SW480 (cell line): ENCODE measurements around the gene SEMA5A.

ENCODE experiments used
- DNase-seq: peaks from one replicate; pipeline ENCODE4 v3.0.0-alpha.2; 2016; ENCODE audit warnings: low spot score

Gene SEMA5A

DNA sequence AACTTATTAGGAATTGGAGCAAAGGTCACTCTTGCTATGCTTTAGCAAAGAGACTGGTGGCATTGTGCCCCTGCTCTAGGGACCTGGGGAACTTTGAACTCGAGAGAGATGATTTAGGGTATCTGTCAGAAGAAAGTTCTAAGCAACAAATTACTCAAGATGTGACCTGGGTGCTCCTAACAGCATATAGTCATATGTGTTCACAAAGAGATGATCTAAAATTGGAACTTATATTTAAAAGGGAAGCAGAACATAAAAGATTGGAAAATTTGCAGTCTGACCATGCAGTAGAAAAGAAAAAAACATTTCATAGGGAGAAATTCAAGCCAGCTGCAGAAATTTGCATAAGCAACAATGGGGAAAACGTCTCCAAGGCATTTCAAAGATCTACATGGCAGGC lies 68.3 kb downstream of the SEMA5A start:
- no peak for DNase-seq

DNA sequence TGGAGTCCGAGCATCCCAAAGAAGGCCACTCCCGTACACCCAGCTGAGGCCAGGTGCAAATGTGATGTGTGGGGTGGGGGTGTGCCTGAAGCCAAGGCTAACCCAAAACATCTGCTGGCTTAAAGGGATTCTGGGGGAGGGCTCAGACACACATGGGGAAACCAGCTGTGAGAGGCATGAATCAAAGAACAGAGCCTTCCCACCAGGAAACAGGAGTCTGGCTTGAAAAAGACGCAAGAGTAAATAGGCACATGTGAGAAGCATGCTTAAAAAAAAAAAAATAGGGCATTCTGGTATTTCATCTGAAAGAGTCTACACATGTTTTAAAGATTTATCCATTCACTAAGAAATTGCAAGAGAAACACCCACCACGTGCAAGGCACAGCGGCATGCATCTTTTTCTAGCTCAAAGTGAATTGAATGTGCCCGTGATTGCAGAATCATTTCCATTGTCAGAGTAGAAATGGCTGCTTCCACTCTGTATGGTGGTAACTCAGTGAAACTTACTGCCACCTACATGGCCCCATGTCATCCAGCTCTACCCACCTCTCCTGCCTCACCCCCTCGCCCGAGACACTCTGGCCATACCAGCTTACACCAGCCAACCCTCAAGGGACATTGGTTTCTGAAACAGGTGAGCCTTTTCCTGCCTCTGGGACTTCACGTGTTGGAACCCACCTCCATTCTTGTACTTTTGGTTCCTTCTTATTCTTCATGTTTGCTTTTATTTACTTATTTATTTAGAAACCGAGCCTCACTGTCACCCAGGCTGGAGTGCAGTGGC lies 71.5 kb downstream of the SEMA5A start:
- no peak for DNase-seq

DNA sequence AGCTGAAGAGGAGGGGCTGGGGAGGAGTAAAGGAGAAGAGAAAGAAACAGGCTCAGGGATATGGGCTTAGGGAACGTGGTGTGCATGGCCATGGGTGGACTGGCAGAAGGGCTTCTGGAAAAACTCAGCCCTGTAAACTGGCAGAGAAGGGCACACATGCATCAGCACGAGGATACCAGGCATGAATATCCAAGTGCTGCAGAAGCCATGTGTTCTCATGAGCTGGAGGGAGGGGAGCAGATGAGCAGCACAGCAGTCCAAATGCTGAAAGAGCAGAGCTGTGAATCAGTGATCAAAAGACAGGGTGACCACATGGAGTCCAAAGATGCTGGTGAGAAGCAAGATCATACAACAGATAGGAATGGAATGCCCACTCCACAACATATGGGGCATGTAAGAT lies 72.3 kb downstream of the SEMA5A start:
- no peak for DNase-seq

DNA sequence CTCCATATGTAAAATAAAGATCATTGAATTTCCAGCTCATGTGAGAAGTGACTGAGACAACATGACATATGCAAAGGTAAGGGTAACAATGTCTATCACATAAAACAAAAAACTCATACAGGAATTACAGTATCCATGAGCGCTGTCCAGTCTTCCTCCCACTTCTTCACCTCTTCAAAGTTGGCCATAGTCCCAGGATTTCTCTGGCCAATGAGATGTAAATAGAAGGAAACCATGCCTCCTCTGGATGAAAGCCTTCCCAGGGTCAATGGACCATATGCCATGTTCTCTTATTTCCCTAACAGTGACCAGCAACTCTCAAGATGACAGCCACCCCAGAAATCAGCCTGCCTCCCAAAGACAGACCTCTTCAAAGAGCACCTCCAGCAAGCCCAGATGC lies 75.5 kb downstream of the SEMA5A start:
- DNase-seq: no peak

DNA sequence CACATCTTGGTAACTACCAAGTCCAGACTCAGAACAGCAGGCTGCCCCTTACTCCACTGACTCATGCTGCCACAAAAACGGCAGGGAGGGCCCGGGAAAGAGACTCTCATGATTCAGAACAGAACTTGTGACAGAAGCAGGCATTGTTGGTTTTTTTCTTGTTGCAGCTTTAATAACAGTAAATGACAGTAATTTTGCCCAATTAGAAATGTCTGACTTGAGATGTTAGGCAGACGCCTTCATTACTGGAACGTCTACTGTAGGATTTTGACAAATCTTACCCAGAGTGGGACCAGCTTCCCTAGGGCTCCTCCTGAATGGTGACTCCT lies 77.9 kb downstream of the SEMA5A start:
- DNase-seq: peak; percentile 22

DNA sequence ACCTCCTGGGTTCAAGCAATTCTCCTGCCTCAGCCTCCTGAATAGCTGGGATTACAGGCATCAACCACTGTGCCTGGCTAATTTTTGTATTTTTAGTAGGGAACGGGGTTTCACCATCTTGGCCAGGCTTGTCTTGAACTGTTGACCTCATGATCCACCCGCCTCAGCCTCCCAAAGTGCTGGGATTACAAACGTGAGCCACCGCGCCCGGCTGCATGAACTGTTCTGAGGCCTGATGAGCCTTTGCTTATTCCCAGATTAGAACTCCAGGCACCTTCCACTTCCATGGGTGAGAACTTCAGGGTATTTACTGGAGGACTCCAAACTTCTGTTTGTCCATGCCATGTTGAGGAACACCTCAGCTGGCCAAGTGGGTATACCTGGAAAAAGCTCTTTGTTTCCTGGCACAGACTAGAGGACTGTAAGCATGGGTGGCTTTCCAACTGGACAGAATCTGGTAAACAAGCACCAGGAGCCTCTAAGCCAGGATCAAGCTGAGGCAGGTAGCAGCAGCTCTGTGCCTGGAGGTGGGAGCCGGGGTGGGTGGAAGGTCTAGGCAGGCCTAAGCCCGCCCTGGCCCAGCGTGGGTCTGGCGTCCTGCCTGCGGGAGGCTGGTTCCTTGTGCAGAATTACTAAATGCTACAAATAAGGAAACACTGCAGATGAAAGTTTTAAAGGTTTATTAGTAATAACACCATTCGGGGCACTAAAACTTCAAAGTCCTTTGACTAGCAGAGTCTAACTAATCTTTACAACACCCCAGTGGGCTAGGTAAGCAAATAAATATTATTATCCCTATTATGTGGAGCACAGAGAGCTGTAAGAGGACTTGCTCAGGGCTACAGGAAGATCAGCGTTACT lies 78.4 kb downstream of the SEMA5A start:
- no peak for DNase-seq

DNA sequence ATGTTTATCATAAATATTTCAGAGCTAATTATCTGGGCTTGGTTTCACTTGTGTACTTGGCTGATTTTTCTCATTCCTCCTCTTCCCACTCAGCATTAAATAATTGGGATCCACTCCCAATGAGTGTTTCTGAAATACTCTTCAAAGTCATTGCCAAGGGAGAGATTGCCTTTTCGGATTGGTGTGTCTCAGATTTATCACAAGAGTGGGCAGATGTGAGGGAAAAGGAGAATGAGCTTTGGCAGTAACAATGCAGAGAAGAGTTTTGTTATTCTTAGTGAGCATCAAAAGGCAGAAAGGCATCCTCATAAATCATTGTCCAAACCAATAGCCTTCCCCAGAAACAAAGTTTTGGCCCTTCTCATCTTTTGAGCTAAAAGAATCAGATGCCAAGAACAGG lies 79.2 kb downstream of the SEMA5A start:
- DNase-seq: no peak

DNA sequence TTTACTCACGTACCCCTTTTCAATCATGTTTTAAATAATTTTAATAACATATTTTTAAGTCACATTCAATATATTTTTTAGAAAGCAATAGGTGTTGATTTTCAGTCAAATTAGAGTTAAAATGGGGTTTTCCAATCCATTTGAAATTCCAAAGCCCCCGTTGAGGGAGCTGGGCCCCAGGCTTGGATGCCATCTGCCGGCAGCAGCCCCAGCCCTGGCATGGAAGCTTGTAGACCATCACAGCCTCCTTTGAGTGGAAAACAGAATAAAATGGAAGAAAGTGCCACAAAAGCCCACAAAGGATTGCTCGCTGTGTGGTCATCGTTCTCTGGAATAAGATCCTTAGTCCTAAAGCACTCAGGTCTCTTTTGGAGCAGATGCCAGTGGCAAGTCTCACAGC lies 81.4 kb downstream of the SEMA5A start:
- no peak for DNase-seq

DNA sequence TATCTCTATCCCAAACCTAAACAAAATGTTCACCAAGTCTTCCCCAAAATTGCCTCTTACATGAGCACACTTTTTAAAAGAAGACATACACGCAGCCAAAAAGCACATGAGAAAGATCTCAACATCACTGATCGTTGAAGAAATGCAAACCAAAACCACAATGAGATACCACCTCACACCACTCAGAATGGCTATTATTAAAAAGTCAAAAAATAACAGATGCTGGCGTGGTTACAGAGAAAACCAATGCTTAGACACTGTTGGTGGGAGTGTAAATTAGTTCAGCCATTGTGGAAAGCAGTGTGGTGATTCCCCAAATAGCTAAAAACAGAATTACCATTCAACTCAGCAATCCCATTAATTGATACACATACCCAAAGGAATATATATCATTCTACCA lies 83.8 kb downstream of the SEMA5A start:
- no peak for DNase-seq

DNA sequence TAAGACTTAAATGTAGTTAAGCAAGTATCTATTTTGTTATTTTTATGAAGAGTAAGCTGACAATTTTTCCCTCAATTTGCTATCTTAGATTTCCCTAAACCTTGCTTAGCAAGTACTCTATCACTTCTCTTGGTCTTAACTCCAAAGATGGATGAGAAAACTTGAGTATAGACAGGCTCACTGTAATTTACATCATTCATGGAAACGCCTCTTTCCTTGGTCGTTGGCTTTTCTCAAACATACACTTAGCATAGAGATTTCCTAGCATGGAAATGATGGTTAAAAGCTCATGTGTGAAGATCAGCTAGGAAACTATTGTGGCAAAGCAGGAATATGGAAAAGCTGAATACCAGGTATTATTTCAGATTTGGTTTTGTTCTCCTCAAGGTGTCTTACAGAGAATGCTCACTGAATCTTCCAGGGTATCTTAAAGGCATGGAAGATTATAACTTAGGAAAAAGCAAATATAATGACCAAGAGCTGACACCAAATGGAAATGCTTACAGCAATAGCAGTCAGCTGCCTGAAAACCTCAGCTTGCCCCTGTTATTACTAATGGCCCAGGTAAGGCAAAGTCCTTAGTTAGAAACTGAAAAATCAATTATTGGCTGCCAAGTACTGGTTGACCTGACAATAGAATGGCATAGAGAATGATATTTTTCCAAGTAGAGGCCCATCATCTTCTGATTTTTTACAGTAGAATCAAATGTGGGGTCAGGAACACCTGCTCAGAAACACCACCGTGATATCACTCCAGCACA lies 84.8 kb downstream of the SEMA5A start:
- DNase-seq: no peak

DNA sequence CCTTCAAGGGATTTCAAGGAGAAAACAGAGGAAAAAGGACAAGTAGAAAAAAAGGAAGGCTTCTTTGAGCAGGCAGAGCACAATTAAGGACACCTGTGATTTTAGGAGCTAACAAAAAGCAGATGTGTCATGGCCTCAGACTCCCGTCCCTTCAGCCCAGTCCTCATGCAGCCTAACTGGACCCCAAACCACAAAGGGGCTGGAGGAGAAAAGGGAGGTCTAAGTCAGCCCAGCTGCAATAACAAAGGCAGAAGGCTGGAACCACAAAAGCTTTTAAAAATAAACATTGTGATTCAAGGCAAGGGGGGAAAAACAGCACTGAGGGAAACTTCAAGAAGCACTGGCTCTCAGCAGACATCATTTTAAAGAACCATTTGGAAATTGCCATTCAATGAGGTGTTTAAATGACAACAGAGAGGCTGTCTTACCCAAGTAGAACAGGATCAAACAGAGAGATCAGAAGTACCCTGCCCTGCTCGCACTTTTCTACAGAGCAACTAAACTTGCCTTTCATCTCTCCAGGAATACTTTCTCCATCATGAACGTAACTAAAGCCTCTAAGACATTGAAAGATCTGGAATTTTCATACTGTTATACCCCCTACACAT lies 89.3 kb downstream of the SEMA5A start:
- DNase-seq: no peak

DNA sequence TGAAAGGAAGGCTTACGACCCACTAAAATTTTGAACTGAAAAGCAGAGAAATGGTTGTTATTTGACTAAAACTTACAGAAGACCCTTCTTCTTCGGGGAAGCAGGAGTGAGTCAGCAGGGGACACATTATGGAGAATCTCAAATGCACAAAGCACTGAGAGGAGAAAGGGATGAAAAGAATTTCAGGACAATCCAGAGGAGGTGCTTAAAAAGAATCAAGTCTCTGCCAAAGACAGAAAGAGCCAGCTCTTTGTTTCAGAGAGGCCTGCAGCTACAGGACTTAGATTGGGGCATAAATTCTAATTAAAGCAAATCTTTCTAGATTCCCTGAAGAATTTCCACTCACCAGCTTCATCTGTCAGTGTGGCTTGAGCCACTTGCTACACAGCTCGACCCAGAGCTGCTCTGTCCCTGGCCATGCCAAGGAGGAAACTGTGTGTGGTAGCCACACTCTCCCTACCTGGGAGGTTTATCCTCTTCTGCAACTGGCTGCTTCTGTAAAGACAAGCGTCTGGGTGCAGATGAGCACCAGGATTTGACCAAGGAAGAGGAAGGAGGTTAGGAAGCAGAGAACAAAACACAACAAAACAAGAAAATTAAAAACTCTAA lies 89.9 kb downstream of the SEMA5A start:
- no peak for DNase-seq

DNA sequence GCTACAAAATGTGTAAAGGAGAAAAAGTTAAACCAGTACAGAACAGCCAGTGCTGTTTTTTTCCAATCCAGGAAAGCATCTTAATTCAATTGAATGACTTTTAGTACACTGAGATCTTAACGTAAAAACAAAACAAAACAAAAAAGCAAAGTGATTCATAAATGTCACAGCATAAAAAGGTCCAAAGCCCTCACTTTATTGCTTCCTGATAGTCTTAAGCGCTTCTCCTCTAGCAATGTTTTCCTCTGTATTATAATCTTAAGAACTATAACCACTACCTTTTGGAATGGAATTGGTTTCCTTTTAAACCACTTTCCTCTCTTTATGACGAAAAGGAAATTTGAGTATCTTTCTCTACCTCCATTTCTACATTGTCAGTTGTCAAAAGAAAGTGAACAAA lies 91.4 kb downstream of the SEMA5A start:
- DNase-seq: no peak

DNA sequence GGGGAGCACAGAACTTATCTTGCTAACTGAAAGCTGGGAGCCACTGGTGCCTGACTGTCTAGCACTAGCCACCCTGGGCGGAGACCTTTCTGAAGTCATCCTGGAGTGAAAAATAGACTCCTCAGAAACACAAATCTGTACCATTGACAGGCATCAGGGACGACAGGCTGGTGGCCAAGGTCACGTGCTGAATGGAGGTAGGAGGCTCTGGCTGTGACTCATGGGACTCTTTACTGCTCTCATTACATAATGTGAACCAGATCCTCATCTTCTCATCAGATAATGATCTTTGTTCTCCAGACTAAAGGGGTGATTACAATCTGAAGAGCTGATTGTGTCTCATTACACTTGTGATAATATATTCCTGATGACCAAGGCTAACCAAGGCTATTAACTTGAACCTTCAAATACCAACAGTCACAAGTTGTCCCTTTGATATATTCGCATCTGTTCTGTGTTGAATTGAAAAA lies 91.8 kb downstream of the SEMA5A start:
- no peak for DNase-seq

DNA sequence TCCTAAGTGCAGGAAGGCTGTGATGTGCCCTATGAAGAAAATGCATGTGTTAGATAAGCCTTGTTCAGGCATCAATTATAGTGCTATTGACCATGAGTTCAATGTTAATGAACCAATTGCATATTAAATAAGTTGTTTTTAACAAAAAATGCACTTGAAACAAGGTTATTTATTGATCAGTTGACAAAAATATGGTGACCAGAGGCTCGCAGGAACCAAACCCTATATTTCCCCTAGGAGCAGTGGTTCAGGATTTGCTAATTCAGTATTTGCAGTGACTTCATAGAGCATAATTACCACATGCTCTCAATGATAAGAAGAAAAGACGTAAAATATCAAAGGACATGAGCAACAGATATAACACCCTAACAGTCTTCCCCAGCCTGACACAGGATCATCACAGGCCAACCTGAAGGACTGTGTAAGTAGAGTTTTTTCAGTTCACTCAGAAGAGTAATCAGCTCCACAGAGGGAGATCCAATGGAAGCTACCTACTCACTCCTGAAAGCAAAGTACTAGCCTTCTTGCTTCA lies 92.3 kb downstream of the SEMA5A start:
- no peak for DNase-seq

DNA sequence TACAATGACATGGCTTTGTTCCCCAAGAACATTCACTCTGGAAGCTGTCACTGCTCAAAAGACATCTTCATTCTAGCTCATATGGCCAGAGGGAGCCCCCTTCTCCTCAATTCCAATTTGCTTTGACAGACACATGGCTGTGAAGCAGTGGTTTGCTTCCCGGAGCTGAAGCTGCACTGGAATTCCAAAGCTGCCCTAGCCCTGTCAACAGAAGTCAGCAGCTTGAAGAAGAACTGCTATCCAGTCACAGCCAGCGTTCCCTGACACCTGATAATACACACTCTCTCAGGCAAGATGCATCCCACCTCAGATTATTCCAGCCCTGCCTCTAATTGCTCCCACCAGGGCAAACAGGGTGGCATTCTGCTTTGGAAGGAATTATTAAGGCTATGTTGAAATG lies 93.7 kb downstream of the SEMA5A start:
- DNase-seq: no peak

DNA sequence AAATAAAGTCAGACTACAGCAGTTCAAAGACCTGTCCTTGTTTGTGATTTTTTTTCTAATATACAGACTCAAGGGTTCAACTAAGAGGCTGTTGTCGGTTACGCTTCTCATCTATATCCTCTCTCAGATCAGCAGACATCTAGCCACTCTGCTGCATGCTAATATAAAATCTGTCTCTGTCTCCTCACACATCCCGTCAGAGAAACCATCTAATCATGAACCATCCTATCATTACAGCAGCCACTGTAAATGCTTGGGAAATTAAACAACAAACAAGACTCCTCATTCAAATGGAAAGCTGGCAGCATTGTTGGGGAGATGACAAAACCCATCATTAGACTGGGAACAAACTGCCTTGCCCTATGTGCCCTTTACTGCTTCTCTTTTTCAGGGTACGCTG lies 94.8 kb downstream of the SEMA5A start:
- DNase-seq: no peak

DNA sequence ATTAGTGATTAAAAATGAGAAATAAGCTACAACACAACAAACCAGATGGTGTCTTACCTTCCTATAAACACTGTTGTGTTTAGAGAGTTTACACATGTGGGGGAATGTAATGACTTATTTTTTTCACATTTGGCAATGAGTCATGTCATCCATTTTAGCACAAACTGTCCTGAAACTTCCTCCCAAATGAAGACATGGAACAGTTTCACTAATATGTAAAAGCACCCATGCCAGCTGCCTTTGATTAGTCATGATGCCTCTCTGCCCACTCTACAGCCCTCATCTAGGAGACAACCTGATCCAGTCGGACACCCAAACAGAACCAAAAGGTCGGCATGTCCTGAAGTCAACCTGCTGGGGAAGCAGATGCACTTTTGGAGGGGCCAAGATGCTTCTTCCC lies 98.2 kb downstream of the SEMA5A start:
- no peak for DNase-seq

DNA sequence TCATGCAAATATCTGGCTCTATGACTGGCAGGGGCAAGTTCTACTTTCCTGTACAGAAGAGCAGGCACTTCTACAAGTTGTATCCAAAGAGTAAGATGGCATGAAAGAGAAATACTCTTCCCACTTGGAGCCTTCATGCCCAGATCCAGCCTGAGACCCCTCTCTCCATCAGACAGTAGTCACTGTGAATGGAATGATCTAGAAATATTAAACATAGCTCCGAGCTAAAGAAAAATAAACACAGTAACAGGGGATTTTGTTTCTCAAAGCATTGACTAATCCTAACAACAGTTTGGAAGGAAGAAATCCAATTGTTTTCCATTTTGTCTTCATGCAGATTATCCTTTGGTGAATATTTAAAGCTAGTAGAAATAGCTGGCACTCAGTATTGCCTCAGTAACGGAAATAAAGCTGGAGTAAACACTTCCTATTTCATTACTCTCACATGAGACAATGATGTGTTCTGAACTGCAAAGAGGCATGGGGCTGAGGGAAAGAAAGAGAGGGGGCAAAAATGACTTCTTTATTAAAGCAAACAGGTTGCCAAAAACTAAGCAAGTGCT lies 100.0 kb downstream of the SEMA5A start:
- no peak for DNase-seq

DNA sequence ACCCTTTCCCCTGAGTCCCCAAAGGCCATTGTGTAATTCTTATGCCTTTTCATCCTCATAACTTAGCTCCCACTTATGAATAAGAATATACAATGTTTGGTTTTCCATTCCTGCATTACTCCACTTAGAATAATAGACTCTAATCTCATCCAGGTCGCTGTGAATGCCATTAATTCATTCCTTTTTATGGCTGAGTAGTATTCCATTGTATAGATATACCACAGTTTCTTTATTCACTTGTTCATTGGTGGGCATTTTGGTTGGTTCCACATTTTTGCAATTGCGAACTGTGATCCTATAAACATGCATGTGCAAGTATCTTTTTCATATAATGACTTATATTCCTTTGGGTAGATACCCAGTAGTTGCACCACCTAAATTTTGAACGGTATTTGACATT lies 101.5 kb downstream of the SEMA5A start:
- no peak for DNase-seq

DNA sequence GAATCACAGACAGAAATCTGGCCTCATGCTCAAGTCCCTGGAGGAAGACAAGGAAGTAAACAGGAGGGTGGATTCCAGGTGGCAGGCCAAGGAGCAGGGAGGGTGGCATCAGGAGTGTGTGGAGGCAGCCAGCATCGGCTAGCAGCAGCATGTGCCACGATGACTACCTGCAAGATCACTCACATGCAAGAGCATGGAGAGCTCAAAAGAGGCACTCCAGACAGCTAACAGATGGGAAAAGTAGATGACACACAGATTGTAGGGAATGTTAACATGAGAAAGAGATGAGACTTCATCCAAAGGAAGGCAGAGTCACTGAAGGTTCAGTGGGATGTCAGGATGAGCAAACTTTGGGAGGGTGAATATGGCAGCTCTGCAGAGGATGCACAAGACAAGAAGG lies 104.3 kb downstream of the SEMA5A start:
- no peak for DNase-seq
